ENCODE data around the gene BAZ1B.
"Not testable (repeated sequence)": the region's sequence is repeated elsewhere in the genome, so short reads cannot be mapped to it uniquely, and the experiment has no call there.

The BAZ1B gene

DNA sequence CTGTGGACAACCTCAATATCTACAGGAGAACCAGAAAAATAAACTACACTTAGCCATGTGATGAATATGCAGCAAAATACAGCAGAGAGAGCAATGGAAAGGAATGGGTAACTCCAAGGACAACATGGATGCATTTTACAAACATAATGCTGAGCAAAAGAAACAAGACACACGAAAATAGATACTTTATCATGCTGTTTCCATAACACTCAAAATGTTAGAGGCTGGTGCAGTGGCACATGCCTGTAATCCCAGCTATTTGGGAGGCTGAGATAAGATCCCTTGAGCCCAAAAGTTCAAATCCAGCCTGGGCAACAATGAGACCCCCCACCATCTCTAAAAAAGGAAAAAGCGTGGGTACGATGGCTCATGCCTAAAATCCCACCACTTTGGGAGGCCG, 27.1 kb upstream of the BAZ1B start:
- TF ChIP-seq ZFX (IDR thresholded peaks at IDR 0.05; ENCODE audit: borderline replicate concordance), result no peak
- TF ChIP-seq, protein P1, sequence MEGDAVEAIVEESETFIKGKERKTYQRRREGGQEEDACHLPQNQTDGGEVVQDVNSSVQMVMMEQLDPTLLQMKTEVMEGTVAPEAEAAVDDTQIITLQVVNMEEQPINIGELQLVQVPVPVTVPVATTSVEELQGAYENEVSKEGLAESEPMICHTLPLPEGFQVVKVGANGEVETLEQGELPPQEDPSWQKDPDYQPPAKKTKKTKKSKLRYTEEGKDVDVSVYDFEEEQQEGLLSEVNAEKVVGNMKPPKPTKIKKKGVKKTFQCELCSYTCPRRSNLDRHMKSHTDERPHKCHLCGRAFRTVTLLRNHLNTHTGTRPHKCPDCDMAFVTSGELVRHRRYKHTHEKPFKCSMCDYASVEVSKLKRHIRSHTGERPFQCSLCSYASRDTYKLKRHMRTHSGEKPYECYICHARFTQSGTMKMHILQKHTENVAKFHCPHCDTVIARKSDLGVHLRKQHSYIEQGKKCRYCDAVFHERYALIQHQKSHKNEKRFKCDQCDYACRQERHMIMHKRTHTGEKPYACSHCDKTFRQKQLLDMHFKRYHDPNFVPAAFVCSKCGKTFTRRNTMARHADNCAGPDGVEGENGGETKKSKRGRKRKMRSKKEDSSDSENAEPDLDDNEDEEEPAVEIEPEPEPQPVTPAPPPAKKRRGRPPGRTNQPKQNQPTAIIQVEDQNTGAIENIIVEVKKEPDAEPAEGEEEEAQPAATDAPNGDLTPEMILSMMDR (IDR thresholded peaks at IDR 0.05), result no peak
- no peak overlapping the region for H3K27ac ChIP-seq

DNA sequence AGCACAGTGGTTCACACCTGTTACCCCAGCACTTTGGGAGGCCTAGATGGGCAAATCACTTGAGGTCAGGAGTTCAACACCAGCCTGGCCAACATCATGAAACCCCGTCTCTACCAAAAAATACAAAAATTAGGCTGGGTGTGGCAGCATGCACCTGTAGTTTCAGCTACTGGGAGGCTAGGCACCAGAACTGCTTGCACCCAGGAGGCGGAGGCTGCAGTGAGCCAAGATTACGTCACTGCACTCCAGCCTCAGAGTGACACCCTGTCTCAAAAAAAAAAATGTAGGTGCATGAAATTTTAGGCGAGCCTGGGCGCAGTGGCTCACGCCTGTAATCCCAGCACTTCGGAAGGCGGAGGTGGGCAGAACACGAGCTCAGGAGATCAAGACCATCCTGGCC, 25.7 kb upstream of the BAZ1B start:
- no peak for TF ChIP-seq ZFX (IDR thresholded peaks at IDR 0.05; ENCODE audit: borderline replicate concordance)
- TF ChIP-seq, protein P1 (IDR thresholded peaks at IDR 0.05), result no peak
- H3K27ac ChIP-seq, result no peak overlapping the region

DNA sequence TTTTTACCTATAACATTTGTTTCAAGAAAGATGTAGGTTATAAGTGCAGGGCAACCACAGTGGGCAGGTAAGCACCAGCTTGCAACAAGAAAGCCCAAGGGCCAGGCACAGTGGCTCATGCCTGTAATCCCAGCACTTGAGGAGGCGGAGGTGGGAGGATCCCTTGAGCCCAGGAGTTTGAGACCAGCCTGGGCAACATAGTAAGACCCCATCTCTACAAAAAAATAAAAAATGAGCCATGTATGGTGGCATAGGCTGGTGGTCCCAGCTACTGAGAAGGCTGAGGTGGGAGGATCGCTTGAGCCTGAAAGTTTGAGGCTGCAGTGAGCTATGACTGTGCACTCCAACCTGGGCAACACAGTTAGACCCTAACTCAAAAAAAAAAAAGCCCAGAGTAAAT, 22.6 kb upstream of the BAZ1B start:
- TF ChIP-seq ZFX (IDR thresholded peaks at IDR 0.05; ENCODE audit: borderline replicate concordance), result no peak
- TF ChIP-seq, protein P1 (IDR thresholded peaks at IDR 0.05), result no peak
- no peak overlapping the region for H3K27ac ChIP-seq

DNA sequence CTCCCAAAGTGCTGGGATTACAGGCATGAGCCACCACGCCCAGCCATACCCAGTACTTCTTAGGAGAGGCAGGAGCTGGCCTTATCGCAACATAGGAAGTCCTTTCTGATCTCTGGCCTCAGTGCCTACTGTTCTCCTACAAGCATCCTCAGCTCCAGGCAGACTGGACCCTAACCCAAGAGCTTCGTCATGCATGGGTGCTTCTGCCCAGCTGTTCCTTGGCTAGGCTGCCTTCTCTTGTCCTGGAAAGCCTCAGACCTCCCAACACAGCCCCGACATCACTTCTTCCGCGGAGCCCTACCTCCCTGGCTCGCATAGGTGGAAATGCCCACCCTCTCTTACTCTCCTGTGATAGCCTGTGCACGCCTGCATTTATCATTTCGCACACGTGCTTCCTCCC, 19.6 kb upstream of the BAZ1B start:
- no peak overlapping the region for H3K27ac ChIP-seq
- TF ChIP-seq, protein P1 (IDR thresholded peaks at IDR 0.05), result no peak
- no peak for TF ChIP-seq ZFX (IDR thresholded peaks at IDR 0.05; ENCODE audit: borderline replicate concordance)

DNA sequence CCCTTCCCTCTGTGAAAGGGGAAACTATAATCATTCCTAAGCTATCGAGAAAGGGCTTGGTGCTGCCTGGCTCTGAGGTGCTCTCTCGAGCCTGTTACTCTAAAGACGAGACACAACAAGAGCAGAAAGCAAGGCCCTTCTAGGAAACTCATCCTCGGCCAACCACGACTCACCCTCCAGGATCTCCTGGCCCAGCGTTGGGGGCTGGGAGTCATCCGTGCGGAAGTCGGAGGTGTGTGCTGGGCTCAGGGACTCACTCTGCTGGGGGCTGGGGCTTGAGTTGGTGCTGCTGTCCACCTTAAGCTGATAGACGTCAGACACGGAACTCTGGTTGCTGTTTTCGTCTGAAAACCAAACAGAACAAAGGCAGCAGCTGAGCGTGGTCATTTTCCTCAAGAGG, 17.6 kb upstream of the BAZ1B start:
- H3K27ac ChIP-seq, result no peak overlapping the region
- no peak for TF ChIP-seq ZFX (IDR thresholded peaks at IDR 0.05; ENCODE audit: borderline replicate concordance)
- TF ChIP-seq, protein P1 (IDR thresholded peaks at IDR 0.05), result no peak

DNA sequence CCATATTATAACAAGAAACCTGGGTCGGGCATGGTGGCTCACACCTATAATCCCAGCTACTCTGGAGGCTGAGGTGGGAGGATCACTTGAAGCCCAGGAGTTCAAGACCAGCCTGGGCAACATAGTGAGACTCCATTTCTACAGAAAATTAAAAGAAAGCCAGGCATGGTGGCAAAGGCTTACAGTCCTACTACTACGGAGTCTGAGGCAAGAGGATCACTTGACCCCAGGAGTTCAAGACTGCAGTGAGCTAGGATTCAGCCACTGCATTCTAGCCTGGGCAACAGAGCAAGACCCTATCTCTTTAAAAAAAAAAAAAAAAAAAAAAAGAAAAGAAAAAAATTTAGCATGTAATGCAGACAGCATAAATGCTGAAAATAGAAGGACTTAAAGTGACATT, 16.4 kb upstream of the BAZ1B start:
- H3K27ac ChIP-seq, result not testable (repeated sequence)

DNA sequence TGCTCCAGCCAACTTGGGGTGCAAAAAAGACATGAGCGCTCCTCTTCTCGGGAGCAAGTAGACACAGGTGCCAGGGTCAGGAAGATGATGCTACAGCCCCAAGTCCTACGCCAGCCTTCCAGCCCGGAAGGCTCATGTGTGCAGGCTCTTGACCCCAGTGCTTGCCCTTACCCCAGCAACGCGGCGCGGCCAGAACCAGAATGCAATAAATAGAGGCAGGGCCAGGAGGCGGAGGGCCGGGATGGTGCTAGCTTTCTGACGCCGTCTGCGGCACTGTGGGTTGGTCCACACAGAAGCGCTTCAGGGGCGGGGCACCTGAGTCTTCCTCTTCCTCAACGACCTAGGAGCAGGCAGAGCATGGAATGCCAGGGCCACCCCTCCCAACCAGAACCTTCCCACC, 15.0 kb upstream of the BAZ1B start:
- no peak overlapping the region for H3K27ac ChIP-seq

DNA sequence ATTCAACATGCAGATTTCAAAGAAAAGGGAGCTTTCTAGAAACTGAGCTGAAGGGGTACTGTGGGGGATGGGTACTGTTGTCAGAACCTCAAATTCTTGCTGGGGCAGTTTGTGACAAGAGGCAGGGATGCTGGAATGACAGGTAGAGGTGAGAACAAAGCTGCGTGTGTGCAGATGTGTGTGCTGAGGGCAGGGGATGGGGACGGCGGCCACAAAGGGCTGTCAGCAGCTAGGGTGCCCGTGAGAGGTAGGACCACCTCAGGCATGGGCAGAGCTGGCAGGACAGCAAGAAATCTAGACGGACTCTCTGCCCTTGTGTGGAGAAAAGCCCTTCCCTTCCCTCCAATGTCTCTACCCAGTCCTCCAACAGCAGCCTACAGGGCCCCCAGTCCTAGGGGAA, 14.4 kb upstream of the BAZ1B start:
- TF ChIP-seq ZFX (IDR thresholded peaks at IDR 0.05; ENCODE audit: borderline replicate concordance), result no peak
- TF ChIP-seq, protein P1 (IDR thresholded peaks at IDR 0.05), result no peak
- no peak overlapping the region for H3K27ac ChIP-seq

More for the DNA sequence above, 15.0 kb upstream of the BAZ1B start:
- TF ChIP-seq ZFX (IDR thresholded peaks at IDR 0.05; ENCODE audit: borderline replicate concordance), result no peak
- TF ChIP-seq, protein P1 (IDR thresholded peaks at IDR 0.05), result no peak

DNA sequence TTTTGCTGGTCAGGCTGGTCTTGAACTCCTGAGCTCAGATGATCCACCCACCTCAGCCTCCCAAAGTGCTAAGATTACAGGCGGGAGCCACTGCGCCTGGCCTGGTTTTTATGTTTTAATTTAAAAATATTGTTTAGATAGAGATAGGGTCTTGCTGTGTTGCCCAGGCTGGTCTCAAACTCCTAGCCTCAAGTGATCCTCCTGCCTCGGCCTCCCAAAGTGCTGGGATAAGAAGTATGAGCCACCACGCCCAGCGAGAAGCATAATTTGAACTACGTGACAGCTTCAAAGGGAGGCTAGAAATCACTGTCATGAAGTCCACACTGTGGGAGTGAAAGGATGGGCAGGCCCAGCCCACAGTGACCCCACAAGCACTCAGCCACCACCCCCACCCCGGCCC, 13.8 kb upstream of the BAZ1B start:
- H3K27ac ChIP-seq, result not testable (repeated sequence)
